MM.1S (cell line): ENCODE data around the gene SPEF1.

Source experiments
- EZH2 ChIP-seq: fragments of 300-600 bp; sonication (generic); optimal IDR thresholded peaks from 2 replicates; pipeline ENCODE3; 2017; ENCODE audit warnings: low read depth, mild to moderate bottlenecking, antibody characterized with exemption, low read length, mixed read lengths
- EZH2phosphoT487 ChIP-seq: fragments of 300-600 bp; sonication (generic); IDR thresholded peaks from 2 replicates; pipeline ENCODE4 v1.6.1; 2018; ENCODE audit warnings: antibody characterized with exemption, low read length
- TF ChIP-seq, protein P1 (sequence below): fragments of 300-600 bp; sonication (generic); IDR thresholded peaks from 2 replicates; pipeline ENCODE4 v1.5.1; 2016; ENCODE audit warnings: antibody characterized with exemption, low read length, mixed read lengths

DNA sequence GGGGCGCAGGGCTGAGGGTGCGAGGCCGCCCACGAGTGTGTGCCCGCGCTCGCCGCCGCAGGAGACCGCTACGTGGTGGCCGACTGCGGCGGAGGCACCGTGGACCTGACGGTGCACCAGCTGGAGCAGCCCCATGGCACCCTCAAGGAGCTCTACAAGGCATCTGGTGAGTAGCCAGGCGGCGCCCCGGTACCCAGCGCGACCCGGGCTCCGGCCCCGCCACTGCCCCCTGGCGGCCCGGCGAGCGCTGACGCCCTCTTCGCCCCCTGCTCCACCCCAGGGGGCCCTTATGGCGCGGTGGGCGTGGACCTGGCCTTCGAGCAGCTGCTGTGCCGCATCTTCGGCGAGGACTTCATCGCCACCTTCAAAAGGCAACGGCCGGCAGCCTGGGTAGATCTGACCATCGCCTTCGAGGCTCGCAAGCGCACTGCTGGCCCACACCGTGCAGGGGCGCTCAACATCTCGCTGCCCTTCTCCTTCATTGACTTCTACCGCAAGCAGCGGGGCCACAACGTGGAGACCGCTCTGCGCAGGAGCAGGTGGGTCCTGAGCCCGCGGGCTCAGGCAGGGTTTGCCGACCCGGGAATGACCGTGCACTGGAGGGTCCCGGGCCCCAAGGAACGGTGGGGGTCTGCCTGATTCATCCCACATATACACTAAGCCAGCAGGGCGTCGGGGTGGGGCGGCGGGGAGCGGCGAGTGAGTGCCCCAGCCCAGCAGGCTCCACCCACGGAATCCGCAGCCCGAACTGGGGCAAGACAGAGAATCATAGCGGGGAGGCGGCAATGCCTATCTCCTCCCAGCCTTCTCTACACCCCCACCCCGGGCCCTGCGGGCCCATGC is 31.3 kb downstream of the SPEF1 start:
- TF ChIP-seq EZH2phosphoT487 (no peak), EZH2 (no peak)
- TF ChIP-seq, protein P1, sequence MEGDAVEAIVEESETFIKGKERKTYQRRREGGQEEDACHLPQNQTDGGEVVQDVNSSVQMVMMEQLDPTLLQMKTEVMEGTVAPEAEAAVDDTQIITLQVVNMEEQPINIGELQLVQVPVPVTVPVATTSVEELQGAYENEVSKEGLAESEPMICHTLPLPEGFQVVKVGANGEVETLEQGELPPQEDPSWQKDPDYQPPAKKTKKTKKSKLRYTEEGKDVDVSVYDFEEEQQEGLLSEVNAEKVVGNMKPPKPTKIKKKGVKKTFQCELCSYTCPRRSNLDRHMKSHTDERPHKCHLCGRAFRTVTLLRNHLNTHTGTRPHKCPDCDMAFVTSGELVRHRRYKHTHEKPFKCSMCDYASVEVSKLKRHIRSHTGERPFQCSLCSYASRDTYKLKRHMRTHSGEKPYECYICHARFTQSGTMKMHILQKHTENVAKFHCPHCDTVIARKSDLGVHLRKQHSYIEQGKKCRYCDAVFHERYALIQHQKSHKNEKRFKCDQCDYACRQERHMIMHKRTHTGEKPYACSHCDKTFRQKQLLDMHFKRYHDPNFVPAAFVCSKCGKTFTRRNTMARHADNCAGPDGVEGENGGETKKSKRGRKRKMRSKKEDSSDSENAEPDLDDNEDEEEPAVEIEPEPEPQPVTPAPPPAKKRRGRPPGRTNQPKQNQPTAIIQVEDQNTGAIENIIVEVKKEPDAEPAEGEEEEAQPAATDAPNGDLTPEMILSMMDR = peak; percentile 61
